Fibroblast of villous mesenchyme (primary cell): ENCODE measurements around the gene SCTR. TPM values are rescaled to one million over a fixed set of nuclear protein-coding genes. Genes with fewer than 3 reads are reported as not detected.

Source experiments
- DNase-seq: peaks from one replicate; pipeline ENCODE4 v3.0.0-alpha.2; 2010; ENCODE audit warnings: low read depth
- H3K4me3 ChIP-seq: 2 replicates; pipeline ENCODE4 v1.5.1; 2011; ENCODE audit warnings: low read depth, mild to moderate bottlenecking, low read length
- total RNA-seq: library from RNA; depleted of rRNA; stranded (reverse); fragments of >200 nt; gene quantifications from 2 replicates; pipeline ENCODE4 v1.2.3, GENCODE V29; 2012
- TF ChIP-seq, protein P1 (sequence below): IDR thresholded peaks from 2 replicates; pipeline ENCODE4 v1.5.1; 2012; ENCODE audit warnings: low read depth, mild to moderate bottlenecking, low read length; ENCODE audit not compliant: insufficient read depth

SCTR gene
- total RNA-seq, 1 donor: not detected

DNA sequence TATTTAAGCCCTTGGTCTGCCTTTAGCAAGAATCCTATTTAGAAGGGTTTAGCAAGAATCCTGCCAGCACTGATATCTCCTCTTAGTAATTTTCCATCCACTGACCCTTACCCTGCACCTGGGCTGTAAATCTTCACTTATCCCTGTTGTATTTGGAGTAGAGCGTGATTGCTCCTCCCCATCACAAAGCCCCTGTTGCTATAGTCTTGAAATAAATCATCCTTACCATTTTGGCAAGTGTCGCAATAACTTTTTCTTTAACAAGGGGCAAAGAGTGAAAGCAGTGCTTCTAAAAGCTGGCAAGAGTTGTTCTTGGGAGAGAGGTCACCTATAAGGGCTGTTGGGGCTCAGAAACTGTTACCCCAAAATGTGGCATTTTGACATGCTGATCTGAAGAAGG, 3.7 kb upstream of the SCTR start:
- DNase-seq: no peak
- no peak overlapping the region for H3K4me3 ChIP-seq
- TF ChIP-seq, protein P1, sequence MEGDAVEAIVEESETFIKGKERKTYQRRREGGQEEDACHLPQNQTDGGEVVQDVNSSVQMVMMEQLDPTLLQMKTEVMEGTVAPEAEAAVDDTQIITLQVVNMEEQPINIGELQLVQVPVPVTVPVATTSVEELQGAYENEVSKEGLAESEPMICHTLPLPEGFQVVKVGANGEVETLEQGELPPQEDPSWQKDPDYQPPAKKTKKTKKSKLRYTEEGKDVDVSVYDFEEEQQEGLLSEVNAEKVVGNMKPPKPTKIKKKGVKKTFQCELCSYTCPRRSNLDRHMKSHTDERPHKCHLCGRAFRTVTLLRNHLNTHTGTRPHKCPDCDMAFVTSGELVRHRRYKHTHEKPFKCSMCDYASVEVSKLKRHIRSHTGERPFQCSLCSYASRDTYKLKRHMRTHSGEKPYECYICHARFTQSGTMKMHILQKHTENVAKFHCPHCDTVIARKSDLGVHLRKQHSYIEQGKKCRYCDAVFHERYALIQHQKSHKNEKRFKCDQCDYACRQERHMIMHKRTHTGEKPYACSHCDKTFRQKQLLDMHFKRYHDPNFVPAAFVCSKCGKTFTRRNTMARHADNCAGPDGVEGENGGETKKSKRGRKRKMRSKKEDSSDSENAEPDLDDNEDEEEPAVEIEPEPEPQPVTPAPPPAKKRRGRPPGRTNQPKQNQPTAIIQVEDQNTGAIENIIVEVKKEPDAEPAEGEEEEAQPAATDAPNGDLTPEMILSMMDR: no peak

DNA sequence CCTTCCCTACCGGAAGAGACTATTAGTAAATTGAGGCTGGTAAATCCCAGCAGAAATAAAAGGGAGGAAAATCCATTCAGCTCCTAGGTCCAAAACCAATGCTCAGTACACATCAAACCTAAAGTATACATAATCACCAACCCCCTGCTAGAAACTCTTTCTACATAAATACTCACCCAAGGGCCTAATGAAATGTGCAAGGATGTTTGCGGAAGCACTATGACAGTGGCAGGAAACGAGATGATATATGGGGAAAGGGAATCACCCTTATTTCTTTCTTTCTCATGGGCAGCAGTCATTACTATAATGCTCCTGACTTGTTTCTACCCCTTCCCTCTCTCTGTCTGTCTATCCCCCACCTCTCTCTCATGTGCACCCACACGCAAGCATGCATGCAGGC, 1.3 kb upstream of the SCTR start:
- TF ChIP-seq, protein P1: no peak
- H3K4me3 ChIP-seq: no peak overlapping the region
- no peak for DNase-seq

DNA sequence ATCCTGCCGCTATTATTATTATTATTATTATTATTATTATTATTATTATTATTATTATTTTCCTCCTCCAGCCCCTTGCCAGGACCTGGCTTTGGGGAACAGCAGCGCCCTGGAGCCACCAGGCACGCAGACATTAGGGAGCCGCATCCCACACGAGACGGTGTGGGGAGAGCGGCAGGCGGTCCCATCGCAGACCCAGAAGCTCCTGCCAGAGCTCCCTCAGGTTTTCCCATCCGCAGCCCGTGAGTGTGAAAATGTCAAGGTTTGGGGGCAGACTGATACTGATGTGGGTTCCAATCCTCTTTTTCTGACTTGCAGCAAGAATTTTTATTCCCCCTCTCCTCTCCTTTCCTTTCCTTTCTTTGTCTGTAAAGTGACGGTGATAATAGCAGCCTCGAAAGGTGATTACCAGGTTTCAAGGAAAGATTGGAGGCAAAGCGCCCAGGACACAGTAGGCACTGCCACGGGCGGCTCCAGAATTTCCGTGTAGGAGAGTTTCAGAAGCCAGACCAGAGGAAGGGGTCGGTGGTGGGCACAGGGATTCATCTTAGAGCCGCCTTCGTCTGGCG, 816 bp downstream of the SCTR start:
- DNase-seq: no peak
- TF ChIP-seq, protein P1: no peak
- no peak overlapping the region for H3K4me3 ChIP-seq

DNA sequence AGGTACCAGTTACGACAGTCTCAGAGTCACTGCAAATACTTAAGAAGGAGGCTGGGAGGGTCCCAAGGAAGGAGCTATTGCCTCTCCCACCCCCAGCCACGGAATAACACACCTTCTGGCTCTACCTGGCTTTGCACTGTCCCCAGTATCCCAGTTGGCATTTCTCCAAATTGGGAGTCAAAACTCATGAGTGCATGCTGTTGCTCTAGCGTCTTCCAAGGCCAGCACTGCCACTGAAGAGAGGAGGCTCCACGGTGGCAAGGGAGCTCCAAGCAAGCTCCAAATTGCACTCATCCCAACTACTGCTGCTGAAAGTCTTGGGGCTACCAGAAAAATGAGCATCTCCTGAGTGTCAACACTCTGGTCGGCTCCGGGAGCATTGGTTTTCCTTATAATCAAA, 1.6 kb downstream of the SCTR start:
- no peak for DNase-seq
- TF ChIP-seq, protein P1: no peak
- no peak overlapping the region for H3K4me3 ChIP-seq

DNA sequence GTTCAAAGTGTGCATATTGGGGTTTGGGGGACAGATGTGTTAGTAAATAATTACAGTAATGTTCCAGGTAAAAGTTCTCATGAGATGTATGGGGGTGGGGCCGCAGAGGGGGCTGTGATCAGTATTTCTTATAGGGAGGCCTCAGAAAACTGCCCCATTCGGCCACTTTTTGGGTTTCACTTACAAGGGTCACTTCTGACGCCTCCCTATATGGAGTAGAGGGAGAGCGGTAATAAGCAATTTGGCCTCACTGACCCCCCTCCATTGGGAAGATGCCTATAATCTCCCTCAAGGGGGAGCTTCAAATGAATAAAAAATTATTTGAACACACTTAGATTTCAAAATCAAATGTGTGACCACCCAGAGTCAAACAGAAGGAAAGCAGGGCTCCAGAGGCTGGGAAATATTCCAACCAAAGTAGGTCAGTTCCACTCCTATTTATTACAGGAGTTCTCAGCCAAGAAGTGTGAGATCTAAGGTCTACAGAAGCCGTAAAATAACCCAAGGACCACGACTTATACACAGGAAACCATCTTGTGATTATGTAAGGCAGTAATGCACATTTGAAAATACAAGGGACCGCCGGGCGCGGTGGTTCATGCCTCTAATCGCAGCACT, 2.7 kb downstream of the SCTR start:
- no peak for DNase-seq
- no peak overlapping the region for H3K4me3 ChIP-seq
- TF ChIP-seq, protein P1: no peak

DNA sequence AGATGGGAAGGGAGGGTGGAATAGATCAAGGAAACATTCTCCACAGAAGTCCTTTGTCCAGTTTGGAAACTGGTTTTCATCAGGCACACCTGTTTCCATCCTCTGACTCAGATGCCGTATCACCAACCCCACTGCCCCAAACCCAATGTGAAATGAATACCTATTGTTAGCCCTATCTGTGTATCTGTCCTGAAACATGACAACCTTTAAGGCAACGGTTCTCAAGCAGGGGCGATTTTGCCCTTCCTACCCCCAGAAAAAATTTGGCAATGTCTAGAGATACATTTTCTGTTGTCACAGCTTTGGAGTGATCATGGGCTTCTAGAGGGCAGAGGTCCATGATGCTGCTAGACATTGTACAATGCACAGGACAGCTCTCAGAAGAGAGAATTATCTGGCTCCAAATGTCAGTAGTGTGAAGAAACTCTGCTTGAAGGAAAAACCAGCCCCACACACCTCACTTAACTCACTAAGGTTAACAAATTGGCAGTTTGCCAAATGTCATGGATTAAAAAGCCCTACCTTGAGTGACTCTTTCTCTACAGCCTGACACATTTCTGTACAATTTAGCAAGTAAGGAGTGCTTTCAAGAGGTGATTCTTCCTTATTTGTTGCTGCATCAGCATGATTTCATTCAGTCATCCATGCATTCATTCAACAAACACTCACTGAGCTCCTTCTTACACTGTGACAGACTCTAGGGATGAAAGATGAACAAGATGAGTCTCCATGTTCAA, 3.4 kb downstream of the SCTR start:
- no peak overlapping the region for H3K4me3 ChIP-seq
- TF ChIP-seq, protein P1: no peak
- DNase-seq: no peak
